ENCODE results near the gene CARD14.

The CARD14 gene

GRCh38 chr17:80164185-80164584, 5.6 kb upstream of the CARD14 start:
- TF ChIP-seq CTCF (IDR thresholded peaks at IDR 0.05; ENCODE audit: low read depth, low read length): no peak
- no peak for DNase-seq (ENCODE audit: extremely low read depth, low read depth)

- DNase-seq (ENCODE audit: extremely low read depth, low read depth): no peak
- no peak for TF ChIP-seq CTCF (IDR thresholded peaks at IDR 0.05; ENCODE audit: low read depth, low read length)
These were observed 3.4 kb upstream of the CARD14 start for GRCh38 chr17:80166446-80166845.

- DNase-seq (ENCODE audit: extremely low read depth, low read depth): no peak
- TF ChIP-seq CTCF (IDR thresholded peaks at IDR 0.05; ENCODE audit: low read depth, low read length): no peak
These were observed 1.5 kb upstream of the CARD14 start for GRCh38 chr17:80168371-80168770.

- DNase-seq (ENCODE audit: extremely low read depth, low read depth): no peak
- TF ChIP-seq CTCF (IDR thresholded peaks at IDR 0.05; ENCODE audit: low read depth, low read length): no peak
These were observed 723 bp upstream of the CARD14 start for GRCh38 chr17:80169107-80169506.

- no peak for TF ChIP-seq CTCF (IDR thresholded peaks at IDR 0.05; ENCODE audit: low read depth, low read length)
- DNase-seq (ENCODE audit: extremely low read depth, low read depth): no peak
These were observed 1.9 kb downstream of the CARD14 start for GRCh38 chr17:80171681-80172080.

GRCh38 chr17:80173126-80173525, 3.3 kb downstream of the CARD14 start:
- TF ChIP-seq CTCF (IDR thresholded peaks at IDR 0.05; ENCODE audit: low read depth, low read length): no peak
- no peak for DNase-seq (ENCODE audit: extremely low read depth, low read depth)

- TF ChIP-seq CTCF (IDR thresholded peaks at IDR 0.05; ENCODE audit: low read depth, low read length): no peak
- DNase-seq (ENCODE audit: extremely low read depth, low read depth): no peak
These were observed 4.1 kb downstream of the CARD14 start for GRCh38 chr17:80173916-80174315.

Measured in AG09319 (cell line).